HG03442 (cell line): ENCODE data around the gene PHGDH.
"Not testable (repeated sequence)": the region's sequence is repeated elsewhere in the genome, so short reads cannot be mapped to it uniquely, and the experiment has no call there.

ENCODE experiments used
- ATAC-seq: cut with Tn5 transposase; IDR thresholded peaks from one replicate; pipeline ENCODE4 v1.9.1; 2021; ENCODE audit warnings: mild to moderate bottlenecking, moderate library complexity; ENCODE audit not compliant: unreplicated experiment

The PHGDH gene

GRCh38 chr1:119786473-119787050 is 74.8 kb downstream of the PHGDH start:
- ATAC-seq = not testable (repeated sequence)

DNA sequence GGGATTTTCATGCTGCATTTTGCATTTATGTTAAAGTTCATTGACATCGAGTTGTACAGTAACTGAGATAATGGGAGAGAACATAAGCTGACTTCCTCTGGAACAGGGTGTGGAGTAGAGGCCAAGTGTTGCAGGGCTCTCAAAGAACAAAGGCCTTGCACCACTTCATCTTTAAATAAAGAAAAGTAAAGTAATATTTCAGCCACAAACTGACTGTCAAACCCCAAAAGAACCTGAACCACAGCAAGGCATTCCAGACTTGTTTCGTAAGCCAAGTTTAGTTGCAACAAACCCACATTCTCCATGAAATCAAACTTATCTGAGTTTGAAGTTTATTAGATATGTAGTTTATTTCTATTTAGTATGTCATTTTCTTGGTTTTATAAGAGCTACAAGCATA is 76.0 kb downstream of the PHGDH start:
- ATAC-seq = no peak

DNA sequence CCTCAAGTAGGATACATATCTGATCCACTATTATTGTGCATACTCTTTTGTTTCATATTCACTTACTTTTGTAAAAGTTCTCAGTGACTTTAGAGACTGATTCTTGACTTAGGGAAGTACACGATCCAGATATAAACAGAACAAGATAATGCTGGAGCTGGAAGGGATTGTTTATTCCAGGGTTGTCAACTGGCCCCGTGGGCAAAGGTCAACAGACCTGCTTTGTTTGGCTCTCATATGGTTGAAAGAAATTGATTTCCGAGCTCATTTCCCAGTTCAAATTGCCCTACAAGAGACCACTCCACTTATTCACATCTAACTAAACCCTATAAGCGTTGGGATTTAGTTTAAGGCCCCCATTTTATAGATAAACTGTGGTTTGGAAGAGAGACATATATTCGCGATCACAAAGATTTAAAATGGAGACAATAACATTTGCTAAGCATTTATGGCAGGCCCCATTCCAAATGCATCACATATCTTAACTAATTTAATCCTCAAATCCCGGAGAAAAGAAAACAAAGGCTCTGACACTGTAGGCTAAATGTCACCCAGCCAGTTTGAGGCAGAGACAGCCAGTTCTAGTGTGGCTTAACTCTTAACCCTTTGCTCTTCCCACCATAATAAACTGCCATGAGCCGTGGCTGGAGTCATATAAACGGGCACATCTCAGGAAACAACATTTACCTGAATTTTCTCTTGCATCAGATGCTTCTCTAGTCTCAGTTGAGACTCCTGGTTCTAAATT is 78.9 kb downstream of the PHGDH start:
- no peak for ATAC-seq

GRCh38 chr1:119791377-119791776 is 79.6 kb downstream of the PHGDH start:
- no peak for ATAC-seq
